HUES64 (cell line): Measurements from ENCODE around the gene GPR65. TPM values are rescaled to one million over a fixed set of nuclear protein-coding genes. Genes with fewer than 3 reads are reported as not detected.

Experiments used
- H3K27ac ChIP-seq: 2 replicates; pipeline ENCODE4 v1.7.0; 2013; ENCODE audit warnings: low read depth, low read length, inconsistent platforms
- H3K27me3 ChIP-seq: 2 replicates; pipeline ENCODE4 v1.6.1; 2013; ENCODE audit warnings: mild to moderate bottlenecking, low read length; ENCODE audit not compliant: insufficient read depth
- H3K36me3 ChIP-seq: 2 replicates; pipeline ENCODE4 v1.6.1; 2013; ENCODE audit warnings: mild to moderate bottlenecking, low read length; ENCODE audit not compliant: insufficient read depth
- H3K4me1 ChIP-seq: 2 replicates; pipeline ENCODE4 v1.6.1; 2013; ENCODE audit warnings: mild to moderate bottlenecking, low read length, moderate library complexity; ENCODE audit not compliant: insufficient read depth
- H3K4me3 ChIP-seq: 2 replicates; pipeline ENCODE4 v1.5.1; 2013; ENCODE audit warnings: mild to moderate bottlenecking, low read length, moderate library complexity
- H3K9ac ChIP-seq: 2 replicates; pipeline ENCODE4 v1.6.1; 2013; ENCODE audit warnings: mild to moderate bottlenecking, low read depth, low read length
- H3K9me3 ChIP-seq: 2 replicates; pipeline ENCODE4 v1.6.1; 2013; ENCODE audit warnings: low read depth, low read length; ENCODE audit not compliant: insufficient read depth
- WGBS: fragments of 150-250, 120-280 bp; methylation state at CpG from one replicate; pipeline ENCODE4 v1.1.7; 2013; ENCODE audit warnings: missing lambda C conversion rate; 5-methylcytosine and 5-hydroxymethylcytosine counted together
- polyA plus RNA-seq, 2 experiments: library from polyadenylated mRNA; stranded (reverse); fragments of 50-300 nt; gene quantifications; one replicate each; pipeline ENCODE4 v1.2.3, GENCODE V29; 2013

GPR65 gene
- polyA plus RNA-seq (2013, experiment 1 of 2): not detected
- not detected for polyA plus RNA-seq (2013, experiment 2 of 2)

- Histone ChIP-seq H3K9ac (no peak within 1 kb of the TSS), H3K36me3 (no peaks in the 10 kb centered on the region), H3K9me3 (no peaks in the 10 kb centered on the region), H3K27ac (no peak within 1 kb of the TSS), H3K27me3 (no peaks in the 10 kb centered on the region), H3K4me3 (no peak within 1 kb of the TSS), H3K4me1 (no peaks in the 10 kb centered on the region)
- 92% methylated on average over 2 of the region's 3 CpGs for WGBS
Measured at GRCh38 chr14:88005050-88005481, at the start of gene GPR65. Gene GPR65 (plus strand): TSS chr14:88005135. CDS start chr14:88010848, 5,713 bp downstream.

GRCh38 chr14:87955501-87955900 is 49.4 kb upstream of the GPR65 start:
- Histone ChIP-seq H3K27me3 (no peaks in the 10 kb centered on the region), H3K4me1 (no peaks in the 10 kb centered on the region), H3K4me3 (no peak overlapping the region), H3K36me3 (no peaks in the 10 kb centered on the region), H3K27ac (no peak overlapping the region), H3K9ac (no peak overlapping the region), H3K9me3 (no peaks in the 10 kb centered on the region)
- 98% methylated on average over 5 of the region's 6 CpGs for WGBS

- no peak overlapping the region for H3K9ac ChIP-seq
- no peaks in the 10 kb centered on the region for H3K4me1 ChIP-seq
- no peaks in the 10 kb centered on the region for H3K27me3 ChIP-seq
- no peak overlapping the region for H3K4me3 ChIP-seq
- no peaks in the 10 kb centered on the region for H3K36me3 ChIP-seq
- H3K27ac ChIP-seq: no peak overlapping the region
- H3K9me3 ChIP-seq: no peaks in the 10 kb centered on the region
- 97% methylated on average over 5 of the region's 5 CpGs for WGBS
Measured at GRCh38 chr14:87960013-87960787, 44.7 kb upstream of the GPR65 start.

GRCh38 chr14:87961246-87961645 is 43.7 kb upstream of the GPR65 start:
- Histone ChIP-seq H3K27ac (no peak overlapping the region), H3K27me3 (no peaks in the 10 kb centered on the region), H3K9me3 (no peaks in the 10 kb centered on the region), H3K9ac (no peak overlapping the region), H3K4me3 (no peak overlapping the region), H3K36me3 (no peaks in the 10 kb centered on the region), H3K4me1 (no peaks in the 10 kb centered on the region)
- WGBS: 100% methylated on average over 1 of the region's 2 CpGs

GRCh38 chr14:87966816-87967215 is 38.1 kb upstream of the GPR65 start:
- 94% methylated on average over 3 of the region's 3 CpGs for WGBS

GRCh38 chr14:87967496-87967895 is 37.4 kb upstream of the GPR65 start:
- Histone ChIP-seq H3K9ac (no peak overlapping the region), H3K27ac (no peak overlapping the region), H3K36me3 (no peaks in the 10 kb centered on the region), H3K4me3 (no peak overlapping the region), H3K4me1 (no peaks in the 10 kb centered on the region), H3K9me3 (no peaks in the 10 kb centered on the region), H3K27me3 (no peaks in the 10 kb centered on the region)

More at GRCh38 chr14:87966816-87967215, 38.1 kb upstream of the GPR65 start:
- no peak overlapping the region for H3K9ac ChIP-seq
- H3K27ac ChIP-seq: no peak overlapping the region
- no peaks in the 10 kb centered on the region for H3K9me3 ChIP-seq
- H3K27me3 ChIP-seq: no peaks in the 10 kb centered on the region
- H3K36me3 ChIP-seq: no peaks in the 10 kb centered on the region
- H3K4me1 ChIP-seq: no peaks in the 10 kb centered on the region
- no peak overlapping the region for H3K4me3 ChIP-seq

- H3K27me3 ChIP-seq: no peaks in the 10 kb centered on the region
- H3K36me3 ChIP-seq: no peaks in the 10 kb centered on the region
- 89% methylated on average over 2 of the region's 2 CpGs for WGBS
- H3K9ac ChIP-seq: no peak overlapping the region
- H3K4me3 ChIP-seq: no peak overlapping the region
- no peaks in the 10 kb centered on the region for H3K4me1 ChIP-seq
- H3K27ac ChIP-seq: no peak overlapping the region
- H3K9me3 ChIP-seq: no peaks in the 10 kb centered on the region
Measured at GRCh38 chr14:87971010-87971409, 33.9 kb upstream of the GPR65 start.

- H3K4me3 ChIP-seq: no peak overlapping the region
- H3K9ac ChIP-seq: no peak overlapping the region
- H3K27me3 ChIP-seq: no peaks in the 10 kb centered on the region
- no peak overlapping the region for H3K27ac ChIP-seq
- no peaks in the 10 kb centered on the region for H3K9me3 ChIP-seq
- H3K36me3 ChIP-seq: no peaks in the 10 kb centered on the region
- no peaks in the 10 kb centered on the region for H3K4me1 ChIP-seq
Measured at GRCh38 chr14:87975636-87976035, 29.3 kb upstream of the GPR65 start.

- WGBS: 98% methylated on average over 1 of the region's 1 CpG
- Histone ChIP-seq H3K4me1 (no peaks in the 10 kb centered on the region), H3K36me3 (no peaks in the 10 kb centered on the region; the same call in 1 of the 2 replicates), H3K27me3 (no peaks in the 10 kb centered on the region), H3K27ac (no peak overlapping the region), H3K9ac (no peak overlapping the region), H3K4me3 (no peak overlapping the region), H3K9me3 (no peaks in the 10 kb centered on the region)
Measured at GRCh38 chr14:87979689-87980088, 25.2 kb upstream of the GPR65 start.

- WGBS: 92% methylated on average over 5 of the region's 5 CpGs
- no peaks in the 10 kb centered on the region for H3K27me3 ChIP-seq
Measured at GRCh38 chr14:87989221-87989955, 15.5 kb upstream of the GPR65 start.

GRCh38 chr14:87989956-87990299 is 15.0 kb upstream of the GPR65 start:
- Histone ChIP-seq H3K4me1 (peaks cover 6% of the 10 kb centered on the region; the same call in 1 of the 2 replicates), H3K4me3 (no peak overlapping the region), H3K36me3 (no peaks in the 10 kb centered on the region), H3K27me3 (no peaks in the 10 kb centered on the region), H3K27ac (no peak overlapping the region), H3K9ac (no peak overlapping the region), H3K9me3 (no peaks in the 10 kb centered on the region)
- 90% methylated on average over 2 of the region's 2 CpGs for WGBS

More at GRCh38 chr14:87989221-87989955, 15.5 kb upstream of the GPR65 start:
- peaks cover 6% of the 10 kb centered on the region; the same call in 1 of the 2 replicates for H3K4me1 ChIP-seq
- no peaks in the 10 kb centered on the region for H3K36me3 ChIP-seq
- H3K9ac ChIP-seq: no peak overlapping the region
- no peaks in the 10 kb centered on the region for H3K9me3 ChIP-seq
- H3K27ac ChIP-seq: no peak overlapping the region
- no peak overlapping the region for H3K4me3 ChIP-seq
